Prostate gland (tissue), 2 donors: ENCODE results near the gene ATP1B1. TPM values are rescaled to one million over a fixed set of nuclear protein-coding genes. Genes with fewer than 3 reads are reported as not detected.

Experiments used
- DNase-seq: peaks from one replicate; pipeline ENCODE4 v3.0.0-alpha.2; 2019; ENCODE audit warnings: low spot score
- H3K27ac ChIP-seq, 2 donors: fragments of 200-600 bp; sonication (generic); 2 replicates each; pipeline ENCODE4 v1.5.1; 2017 to 2019
- H3K27me3 ChIP-seq: fragments of 200-600 bp; sonication (generic); replicated peaks from 2 replicates; pipeline ENCODE4 v1.5.1; 2019; ENCODE audit not compliant: insufficient read depth
- H3K36me3 ChIP-seq, 2 donors: fragments of 200-600 bp; sonication (generic); 1 replicate in 1 of 2; 2 replicates in 1 of 2; pipeline versions ENCODE4 v1.5.1 to v1.8.1; 2017 to 2019
- H3K4me1 ChIP-seq: fragments of 200-600 bp; sonication (generic); replicated peaks from 2 replicates; pipeline ENCODE4 v1.5.1; 2019
- H3K4me3 ChIP-seq, 2 donors: fragments of 200-600 bp; sonication (generic); 2 replicates each; pipeline ENCODE4 v1.5.1; 2017 to 2019
- H3K9me3 ChIP-seq: fragments of 200-600 bp; sonication (generic); 2 replicates; pipeline ENCODE4 v1.5.1; 2017
- POLR2A ChIP-seq: fragments of 450-650 bp; IDR thresholded peaks from one replicate; pipeline ENCODE4 v1.6.1; 2016; ENCODE audit warnings: antibody characterized with exemption, mild to moderate bottlenecking
- POLR2AphosphoS5 ChIP-seq: sonication (generic); formaldehyde crosslinking; IDR thresholded peaks from one replicate; pipeline ENCODE4 v1.6.1; 2017; ENCODE audit warnings: antibody characterized with exemption
- WGBS: methylation state at CpG from one replicate; pipeline ENCODE4 v1.1.5; 2018; 5-methylcytosine and 5-hydroxymethylcytosine counted together
- intact Hi-C: fragments of 100-400 bp; cut with DNase I; formaldehyde crosslinking; loops from one replicate; pipeline ENCODE4 v1.14.2; 2022
- total RNA-seq, 2 donors: library from RNA; depleted of rRNA; stranded (reverse); fragments of >200 nt; gene quantifications; one replicate each; pipeline ENCODE4 v1.1.0, GENCODE V29; 2016
- TF ChIP-seq, protein P1 (sequence below), 4 experiments: fragments of 200-600 bp in 2 of 4; fragments of 450-650 bp in 2 of 4; sonication (generic) in 2 of 4; IDR thresholded peaks; 1 replicate in 3 of 4; 2 replicates in 1 of 4; pipeline ENCODE4 v1.5.1; 2016 to 2019; ENCODE audit warnings: antibody characterized with exemption in 4 of 4, mild to moderate bottlenecking in 2 of 4, moderate library complexity in 2 of 4

The ATP1B1 gene
- total RNA-seq, 2 donors from 2014 or later = 59.4 to 139 TPM

DNA sequence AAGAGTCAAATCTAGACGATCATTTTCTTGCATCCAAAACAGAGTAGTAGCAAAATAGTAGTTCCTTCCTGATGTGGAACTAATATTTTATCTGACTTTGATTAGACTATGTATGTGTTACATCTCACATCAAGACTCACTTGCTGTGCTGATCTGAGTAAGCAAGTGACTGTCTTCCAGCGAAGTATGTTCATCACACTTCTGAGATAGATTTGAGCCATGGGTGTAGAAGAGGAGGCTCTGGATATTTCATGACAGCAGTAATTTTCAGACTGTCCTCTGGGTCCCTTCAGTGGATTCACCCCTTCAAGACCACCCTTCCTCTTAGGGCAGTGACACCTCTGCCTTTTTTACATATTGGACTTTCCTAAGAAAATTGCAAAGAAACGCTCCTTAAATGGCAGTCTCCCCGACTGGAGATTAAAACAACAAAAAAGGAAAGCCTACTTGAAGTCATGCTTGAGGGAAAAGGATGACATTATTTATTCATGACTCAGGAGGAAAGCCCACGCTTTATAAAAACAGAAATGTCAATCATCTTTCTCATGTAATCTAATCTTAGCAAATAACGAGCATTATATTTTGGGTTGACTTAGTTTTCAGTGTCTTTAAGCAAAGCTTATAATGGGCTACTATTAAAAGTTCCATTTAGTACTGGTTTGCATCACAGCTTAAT lies 22.8 kb downstream of the ATP1B1 start:
- no peaks in the 10 kb centered on the region for H3K9me3 ChIP-seq
- H3K27me3 ChIP-seq = no peaks in the 10 kb centered on the region
- H3K4me1 ChIP-seq = no peaks in the 10 kb centered on the region
- no peaks in the 10 kb centered on the region for H3K36me3 ChIP-seq
- DNase-seq = no peak
- H3K27ac ChIP-seq = no peak overlapping the region
- TF ChIP-seq POLR2AphosphoS5 (no peak), POLR2A (no peak)
- TF ChIP-seq, protein P1, sequence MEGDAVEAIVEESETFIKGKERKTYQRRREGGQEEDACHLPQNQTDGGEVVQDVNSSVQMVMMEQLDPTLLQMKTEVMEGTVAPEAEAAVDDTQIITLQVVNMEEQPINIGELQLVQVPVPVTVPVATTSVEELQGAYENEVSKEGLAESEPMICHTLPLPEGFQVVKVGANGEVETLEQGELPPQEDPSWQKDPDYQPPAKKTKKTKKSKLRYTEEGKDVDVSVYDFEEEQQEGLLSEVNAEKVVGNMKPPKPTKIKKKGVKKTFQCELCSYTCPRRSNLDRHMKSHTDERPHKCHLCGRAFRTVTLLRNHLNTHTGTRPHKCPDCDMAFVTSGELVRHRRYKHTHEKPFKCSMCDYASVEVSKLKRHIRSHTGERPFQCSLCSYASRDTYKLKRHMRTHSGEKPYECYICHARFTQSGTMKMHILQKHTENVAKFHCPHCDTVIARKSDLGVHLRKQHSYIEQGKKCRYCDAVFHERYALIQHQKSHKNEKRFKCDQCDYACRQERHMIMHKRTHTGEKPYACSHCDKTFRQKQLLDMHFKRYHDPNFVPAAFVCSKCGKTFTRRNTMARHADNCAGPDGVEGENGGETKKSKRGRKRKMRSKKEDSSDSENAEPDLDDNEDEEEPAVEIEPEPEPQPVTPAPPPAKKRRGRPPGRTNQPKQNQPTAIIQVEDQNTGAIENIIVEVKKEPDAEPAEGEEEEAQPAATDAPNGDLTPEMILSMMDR (IDR thresholded peaks at IDR 0.05) = no peak
- 72% methylated on average over 6 of the region's 6 CpGs for WGBS
- no peak overlapping the region for H3K4me3 ChIP-seq
- intact Hi-C loops = no loop called here

DNA sequence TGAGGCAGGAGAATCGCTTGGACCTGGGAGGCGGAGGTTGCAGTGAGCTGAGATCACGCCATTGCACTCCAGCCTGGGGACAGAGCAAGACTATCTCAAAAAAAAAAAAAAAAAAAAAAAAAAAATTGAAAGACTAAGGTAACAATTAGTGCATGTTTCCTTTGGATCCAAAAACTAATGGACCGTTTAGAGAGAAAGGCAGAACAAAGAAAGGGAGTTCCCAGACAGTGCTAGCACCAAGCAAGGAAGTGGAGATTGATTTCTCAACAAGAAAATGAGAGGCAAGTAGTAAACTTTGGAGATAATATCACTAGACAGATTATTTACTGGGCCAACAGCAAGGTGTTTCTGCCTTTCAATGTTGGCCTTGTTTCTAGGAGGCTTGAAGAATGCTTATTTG lies 24.2 kb downstream of the ATP1B1 start:
- H3K27me3 ChIP-seq = no peaks in the 10 kb centered on the region
- H3K4me1 ChIP-seq = no peaks in the 10 kb centered on the region
- no peak overlapping the region for H3K4me3 ChIP-seq
- WGBS = 75% methylated on average over 4 of the region's 4 CpGs
- TF ChIP-seq POLR2AphosphoS5 (no peak), POLR2A (no peak)
- TF ChIP-seq, protein P1 (IDR thresholded peaks at IDR 0.05) = no peak
- H3K27ac ChIP-seq = no peak overlapping the region
- no peaks in the 10 kb centered on the region for H3K36me3 ChIP-seq
- intact Hi-C loops = no loop called here
- H3K9me3 ChIP-seq = no peaks in the 10 kb centered on the region
- DNase-seq = no peak

DNA sequence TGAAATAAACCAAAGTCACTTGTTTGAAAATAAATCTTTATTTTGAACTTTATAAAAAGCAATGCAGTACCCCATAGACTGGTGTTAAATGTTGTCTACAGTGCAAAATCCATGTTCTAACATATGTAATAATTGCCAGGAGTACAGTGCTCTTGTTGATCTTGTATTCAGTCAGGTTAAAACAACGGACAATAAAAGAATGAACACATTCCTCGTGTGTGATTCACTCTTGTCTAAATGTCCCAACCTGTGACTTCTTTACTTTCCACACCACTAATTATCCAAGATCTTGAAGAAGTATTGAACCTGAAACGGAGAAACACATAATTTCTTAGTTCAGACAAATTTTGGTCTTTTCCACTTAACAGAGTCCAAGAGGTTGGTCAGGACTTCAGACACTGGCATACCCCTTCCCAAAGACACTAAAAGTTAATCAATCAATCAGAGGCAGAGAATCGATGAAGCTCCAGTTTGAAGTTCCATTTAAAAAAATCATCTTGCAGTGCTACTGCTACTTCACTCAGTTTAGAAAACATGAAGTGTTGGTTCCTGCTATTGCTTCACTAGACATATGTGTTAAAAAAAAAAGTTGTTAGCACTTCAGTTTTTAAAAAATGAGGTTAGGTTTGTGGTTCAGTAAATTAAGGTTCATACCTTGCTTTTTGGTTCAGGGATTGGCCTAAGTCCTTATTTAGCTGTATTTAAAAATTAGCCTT lies 26.2 kb downstream of the ATP1B1 start:
- WGBS = 55% methylated on average over 4 of the region's 4 CpGs
- Histone ChIP-seq H3K9me3 (no peaks in the 10 kb centered on the region), H3K27me3 (no peaks in the 10 kb centered on the region), H3K4me1 (no peaks in the 10 kb centered on the region), H3K4me3 (no peak overlapping the region), H3K36me3 (no peaks in the 10 kb centered on the region), H3K27ac (no peak overlapping the region)
- TF ChIP-seq POLR2AphosphoS5 (no peak), POLR2A (no peak)
- TF ChIP-seq, protein P1 (IDR thresholded peaks at IDR 0.05) = no peak
- intact Hi-C loops = no loop called here
- no peak for DNase-seq

DNA sequence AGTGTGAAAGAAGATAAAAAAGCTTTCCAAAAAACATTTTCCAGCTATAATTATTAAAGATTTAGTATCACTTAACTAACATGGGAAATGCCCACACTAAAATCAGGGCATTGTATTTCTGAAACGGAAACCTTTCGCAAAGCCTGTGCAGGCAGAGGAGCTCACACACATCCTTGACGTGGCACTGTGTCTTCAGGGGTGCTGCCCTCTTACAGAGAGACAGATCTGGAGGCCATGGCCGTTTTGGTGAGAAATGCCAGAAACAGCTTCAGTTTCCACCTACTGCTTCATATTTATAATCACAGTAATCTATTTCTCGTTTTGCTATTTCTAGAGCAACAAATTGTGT lies 26.7 kb downstream of the ATP1B1 start:
- no peaks in the 10 kb centered on the region for H3K4me1 ChIP-seq
- WGBS = 78% methylated on average over 5 of the region's 5 CpGs

More for the DNA sequence above, 26.7 kb downstream of the ATP1B1 start:
- Histone ChIP-seq H3K9me3 (no peaks in the 10 kb centered on the region), H3K36me3 (no peaks in the 10 kb centered on the region), H3K27me3 (no peaks in the 10 kb centered on the region), H3K27ac (no peak overlapping the region), H3K4me3 (no peak overlapping the region)
- TF ChIP-seq POLR2A (no peak), POLR2AphosphoS5 (no peak)
- TF ChIP-seq, protein P1 (IDR thresholded peaks at IDR 0.05) = no peak
- intact Hi-C loops = no loop called here
- no peak for DNase-seq
